B cell (primary cell): ENCODE data around the gene C1QA. TPM values are rescaled to one million over a fixed set of nuclear protein-coding genes. Genes with fewer than 3 reads are reported as not detected.

Experiments
- ATAC-seq: fragments of 200-7000 bp; cut with Tn5 transposase; one replicate; pipeline ENCODE4 v1.10.0; 2021; ENCODE audit warnings: low read depth, mild to moderate bottlenecking, moderate number of reproducible peaks, moderate library complexity
- CTCF ChIA-PET: fragments of 350-600 bp; sonication (Branson Sonifier 250); formaldehyde crosslinking; loops from one replicate; lab custom pipeline; 2021; ENCODE audit warnings: antibody characterized with exemption, inconsistent platforms; lab: Charles Lee
- POLR2A ChIA-PET: fragments of 350-600 bp; sonication (Branson Sonifier 250); formaldehyde crosslinking; loops from one replicate; lab custom pipeline; 2021; ENCODE audit warnings: antibody characterized with exemption; lab: Charles Lee
- DNase-seq: peaks from one replicate; pipeline ENCODE4 v3.0.0; 2013
- H2AFZ ChIP-seq: 2 replicates; pipeline ENCODE4 v1.6.1; 2012; ENCODE audit warnings: mild to moderate bottlenecking, low read depth, low read length; ENCODE audit not compliant: insufficient read depth, poor library complexity, severe bottlenecking
- H3K27ac ChIP-seq, 2 donors: 1 replicate in 1 of 2; 2 replicates in 1 of 2; pipeline ENCODE4 v1.5.1; 2012 to 2013; ENCODE audit warnings: low read length in 2 of 2, mild to moderate bottlenecking in 2 of 2, moderate library complexity in 1 of 2
- H3K27me3 ChIP-seq, 4 experiments: fragments of 200-600 bp in 1 of 4; sonication (generic) in 1 of 4; replicated peaks in 1 of 4; 1 replicate in 2 of 4; 2 replicates in 2 of 4; pipeline versions ENCODE4 v1.6.1 to v1.7.0; 2013 to 2016; ENCODE audit warnings: low read length in 3 of 4, mild to moderate bottlenecking in 2 of 4, mixed read lengths in 1 of 4, moderate library complexity in 1 of 4; ENCODE audit not compliant: insufficient read depth in 4 of 4, control insufficient read depth in 3 of 4; ENCODE audit errors: control extremely low read depth in 1 of 4
- H3K36me3 ChIP-seq, 2 experiments: replicated peaks in 1 of 2; 1 replicate in 1 of 2; 2 replicates in 1 of 2; pipeline versions ENCODE4 v1.6.1 to v1.7.1; 2013; ENCODE audit warnings: low read length in 1 of 2; ENCODE audit not compliant: insufficient read depth in 2 of 2, control insufficient read depth in 1 of 2; ENCODE audit errors: control extremely low read depth in 1 of 2, extremely low read depth in 1 of 2
- H3K4me1 ChIP-seq, 2 donors: fragments of 200-600 bp in 1 of 2; sonication (generic) in 1 of 2; 1 replicate in 1 of 2; 2 replicates in 1 of 2; pipeline versions ENCODE4 v1.5.1 to v1.6.1; 2013 to 2017; ENCODE audit warnings: low read length in 2 of 2; ENCODE audit not compliant: control insufficient read depth in 2 of 2, insufficient read depth in 2 of 2
- H3K4me2 ChIP-seq: replicated peaks from 2 replicates; pipeline ENCODE3; 2012; ENCODE audit warnings: mild to moderate bottlenecking, low read depth, low read length; ENCODE audit not compliant: poor library complexity, severe bottlenecking
- H3K4me3 ChIP-seq, 5 experiments: fragments of 200-600 bp in 1 of 5; sonication (generic) in 1 of 5; 1 replicate in 3 of 5; 2 replicates in 2 of 5; pipeline versions ENCODE4 v1.5.1 to v1.7.0; 2011 to 2016; ENCODE audit warnings: low read length in 4 of 5, mild to moderate bottlenecking in 4 of 5, low read depth in 2 of 5, control low read depth in 1 of 5, moderate library complexity in 1 of 5; ENCODE audit not compliant: insufficient read depth in 1 of 5; ENCODE audit errors: control extremely low read depth in 1 of 5, extremely low read depth in 1 of 5
- H3K79me2 ChIP-seq: fragments of 200-600 bp; sonication (generic); one replicate; pipeline ENCODE4 v1.6.0; 2016; ENCODE audit warnings: low read length; ENCODE audit not compliant: control insufficient read depth, insufficient read depth
- H3K9ac ChIP-seq: fragments of 200-600 bp; sonication (generic); 2 replicates; pipeline ENCODE4 v1.6.1; 2017; ENCODE audit warnings: mild to moderate bottlenecking, low read length, moderate library complexity
- H3K9me3 ChIP-seq, 3 donors: one replicate each; pipeline versions ENCODE4 v1.6.1 to v1.7.1; 2013; ENCODE audit warnings: low read length in 2 of 3; ENCODE audit not compliant: control insufficient read depth in 2 of 3, insufficient read depth in 1 of 3; ENCODE audit errors: control extremely low read depth in 1 of 3
- H4K20me1 ChIP-seq: 2 replicates; pipeline ENCODE4 v1.6.0; 2012; ENCODE audit warnings: mild to moderate bottlenecking, low read length; ENCODE audit not compliant: insufficient read depth, control insufficient read depth, poor library complexity, severe bottlenecking
- H3K27ac Mint-ChIP-seq: one replicate; pipeline ENCODE4 v1.8.0; 2021; ENCODE audit warnings: mixed read lengths
- H3K27me3 Mint-ChIP-seq: one replicate; pipeline ENCODE4 v1.8.0; 2021; ENCODE audit warnings: mixed read lengths
- H3K4me1 Mint-ChIP-seq: one replicate; pipeline ENCODE4 v1.8.0; 2021; ENCODE audit warnings: mixed read lengths
- H3K4me3 Mint-ChIP-seq: one replicate; pipeline ENCODE4 v1.8.0; 2021; ENCODE audit warnings: mixed read lengths
- H3K9me3 Mint-ChIP-seq: one replicate; pipeline ENCODE4 v1.8.0; 2022; ENCODE audit warnings: mixed read lengths; ENCODE audit not compliant: insufficient read depth
- EZH2 ChIP-seq: IDR thresholded peaks from 2 replicates; pipeline ENCODE4 v1.6.1; 2012; ENCODE audit warnings: borderline replicate concordance, low read depth, mild to moderate bottlenecking, moderate library complexity, low read length; ENCODE audit not compliant: insufficient read depth, poor library complexity, severe bottlenecking
- WGBS: methylation state at CpG from one replicate; pipeline ENCODE4 v1.1.5; 2013; ENCODE audit warnings: missing lambda C conversion rate; ENCODE audit not compliant: insufficient coverage; 5-methylcytosine and 5-hydroxymethylcytosine counted together
- intact Hi-C: fragments of 100-400 bp; cut with micrococcal nuclease; formaldehyde crosslinking; loops from one replicate; pipeline ENCODE4 v1.10.0; 2022
- polyA plus RNA-seq: library from polyadenylated mRNA; depleted of rRNA; stranded (reverse); fragments of >200 nt; gene quantifications from 2 replicates; pipeline ENCODE4 v1.2.3, GENCODE V29; 2012
- total RNA-seq, 2 donors: library from RNA; stranded (reverse); fragments of 120-200 nt in 1 of 2; gene quantifications; 1 replicate in 1 of 2; 2 replicates in 1 of 2; pipeline versions ENCODE4 v1.2.3 to v1.2.4, GENCODE V29; 2013 to 2022
- TF ChIP-seq, protein P1 (sequence below): fragments of 200-600 bp; IDR thresholded peaks from one replicate; pipeline ENCODE4 v1.8.0; 2022; ENCODE audit warnings: antibody characterized with exemption, mild to moderate bottlenecking

The C1QA gene
- total and polyA plus RNA-seq, 2 donors (not counting 1 experiment from before 2014, with no cell fraction given): 0.16 TPM; not detected in 1

DNA sequence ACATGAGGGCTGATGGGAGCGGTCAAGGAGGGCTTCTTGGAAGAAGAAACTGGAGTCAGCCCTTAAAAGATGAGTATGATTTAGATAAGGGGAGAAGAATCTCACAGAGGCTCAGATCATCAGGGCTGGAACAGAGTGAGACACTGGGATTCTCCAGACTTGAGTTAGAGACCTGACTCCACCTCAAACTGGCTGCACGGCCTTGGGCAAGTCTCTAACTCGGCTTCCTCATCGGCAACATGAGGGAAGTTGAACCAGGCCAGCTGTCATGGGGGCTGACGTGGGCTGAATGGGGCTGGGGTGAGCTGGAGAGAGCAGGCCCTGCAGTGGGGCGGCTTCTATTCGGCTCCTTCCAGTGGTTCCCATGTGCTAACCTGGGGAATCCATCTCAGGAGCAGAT is 9.5 kb downstream of the C1QA start:
- H3K27me3 Mint-ChIP-seq: peaks cover 17% of the 10 kb centered on the region
- Histone ChIP-seq H3K36me3 (no peaks in the 10 kb centered on the region), H3K79me2 (no peaks in the 10 kb centered on the region), H3K4me2 (no peak overlapping the region), H3K4me1 (peaks cover 0 to 4% of the 10 kb centered on the region in 2 donors), H3K27me3 (peaks cover 0 to 16% (median 0%) of the 10 kb centered on the region in 4 experiments), H2AFZ (no peak overlapping the region), H4K20me1 (no peaks in the 10 kb centered on the region), H3K4me3 (no peak overlapping the region), H3K9me3 (no peaks in the 10 kb centered on the region), H3K9ac (no peak overlapping the region), H3K27ac (no peak overlapping the region)
- no peak for DNase-seq
- H3K9me3 Mint-ChIP-seq: no peaks in the 10 kb centered on the region
- POLR2A ChIA-PET: interaction anchor here (0.5 kb wide), 1 partner anchor 869 kb away, joined by 7 read pairs; no protein-coding TSS in a partner anchor
- no peaks in the 10 kb centered on the region for H3K4me1 Mint-ChIP-seq
- ATAC-seq: no peak
- WGBS: 82% methylated on average over 6 of the region's 7 CpGs
- H3K27ac Mint-ChIP-seq: no peak overlapping the region
- CTCF ChIA-PET: no interaction called here
- no peak for TF ChIP-seq EZH2
- TF ChIP-seq, protein P1, sequence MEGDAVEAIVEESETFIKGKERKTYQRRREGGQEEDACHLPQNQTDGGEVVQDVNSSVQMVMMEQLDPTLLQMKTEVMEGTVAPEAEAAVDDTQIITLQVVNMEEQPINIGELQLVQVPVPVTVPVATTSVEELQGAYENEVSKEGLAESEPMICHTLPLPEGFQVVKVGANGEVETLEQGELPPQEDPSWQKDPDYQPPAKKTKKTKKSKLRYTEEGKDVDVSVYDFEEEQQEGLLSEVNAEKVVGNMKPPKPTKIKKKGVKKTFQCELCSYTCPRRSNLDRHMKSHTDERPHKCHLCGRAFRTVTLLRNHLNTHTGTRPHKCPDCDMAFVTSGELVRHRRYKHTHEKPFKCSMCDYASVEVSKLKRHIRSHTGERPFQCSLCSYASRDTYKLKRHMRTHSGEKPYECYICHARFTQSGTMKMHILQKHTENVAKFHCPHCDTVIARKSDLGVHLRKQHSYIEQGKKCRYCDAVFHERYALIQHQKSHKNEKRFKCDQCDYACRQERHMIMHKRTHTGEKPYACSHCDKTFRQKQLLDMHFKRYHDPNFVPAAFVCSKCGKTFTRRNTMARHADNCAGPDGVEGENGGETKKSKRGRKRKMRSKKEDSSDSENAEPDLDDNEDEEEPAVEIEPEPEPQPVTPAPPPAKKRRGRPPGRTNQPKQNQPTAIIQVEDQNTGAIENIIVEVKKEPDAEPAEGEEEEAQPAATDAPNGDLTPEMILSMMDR: no peak
- intact Hi-C loops: no loop called here
- no peak overlapping the region for H3K4me3 Mint-ChIP-seq

DNA sequence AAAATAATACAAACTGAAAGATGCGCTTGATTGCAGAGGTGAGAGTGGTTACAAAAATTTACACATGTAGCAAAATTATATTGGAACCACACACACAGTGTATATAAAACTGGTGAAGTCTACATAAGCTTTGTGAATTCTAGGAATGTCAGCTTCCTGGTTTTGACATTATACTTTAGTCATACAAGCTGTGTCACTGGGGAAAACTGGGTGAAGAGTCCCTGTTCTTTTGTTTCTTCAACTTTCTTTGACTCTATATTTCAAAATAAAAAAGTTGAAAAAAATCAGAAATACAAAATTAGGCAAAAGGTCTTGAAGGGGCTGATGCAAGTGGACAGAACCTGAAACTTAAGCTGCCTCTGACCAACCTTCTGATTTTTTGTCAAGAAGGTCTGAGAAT is 10.0 kb downstream of the C1QA start:
- TF ChIP-seq EZH2: no peak
- TF ChIP-seq, protein P1: no peak
- intact Hi-C loops: no loop called here
- WGBS: no CpG with 5 or more reads among the region's 1 CpG
- peaks cover 0 to 4% of the 10 kb centered on the region in 2 donors for H3K4me1 ChIP-seq
- no peaks in the 10 kb centered on the region for H3K9me3 Mint-ChIP-seq
- no peaks in the 10 kb centered on the region for H3K79me2 ChIP-seq
- no peaks in the 10 kb centered on the region for H3K9me3 ChIP-seq
- ATAC-seq (no peak), DNase-seq (no peak)
- ChIA-PET CTCF (no interaction called here), POLR2A (interaction anchor here (0.5 kb wide), 1 partner anchor 870 kb away, joined by 7 read pairs; no protein-coding TSS in a partner anchor)
- no peak overlapping the region for H3K4me3 ChIP-seq
- H3K27me3 ChIP-seq: peaks cover 0 to 14% (median 0%) of the 10 kb centered on the region in 4 experiments
- H3K27ac Mint-ChIP-seq: no peak overlapping the region
- no peak overlapping the region for H2AFZ ChIP-seq
- no peak overlapping the region for H3K27ac ChIP-seq
- no peak overlapping the region for H3K4me3 Mint-ChIP-seq
- no peaks in the 10 kb centered on the region for H3K36me3 ChIP-seq
- no peaks in the 10 kb centered on the region for H3K4me1 Mint-ChIP-seq
- peaks cover 12% of the 10 kb centered on the region for H3K27me3 Mint-ChIP-seq
- H3K4me2 ChIP-seq: no peak overlapping the region
- H4K20me1 ChIP-seq: no peaks in the 10 kb centered on the region
- no peak overlapping the region for H3K9ac ChIP-seq
